Non-pigmented ciliary epithelial cell (primary cell): ENCODE results near the gene API5.
"Not testable (repeated sequence)": the region's sequence is repeated elsewhere in the genome, so short reads cannot be mapped to it uniquely, and the experiment has no call there.

Experiments
- DNase-seq: peaks from one replicate; pipeline ENCODE4 v3.0.0-alpha.2; 2010; ENCODE audit warnings: low read depth

API5 gene

GRCh38 chr11:43311791-43312607, at the start of gene API5:
TSS of gene API5 (plus strand) at chr11:43311996. CDS start at chr11:43312128, 132 bp downstream.
- DNase-seq, result peak; percentile 64

- DNase-seq, result no peak
These were observed 43.8 kb upstream of the API5 start for GRCh38 chr11:43267856-43268580.

GRCh38 chr11:43268786-43269185, 43.0 kb upstream of the API5 start:
- DNase-seq, result no peak

- no peak for DNase-seq
These were observed 42.4 kb upstream of the API5 start for GRCh38 chr11:43269254-43269918.

GRCh38 chr11:43270468-43270867, 41.3 kb upstream of the API5 start:
- no peak for DNase-seq

GRCh38 chr11:43278193-43278956, 33.4 kb upstream of the API5 start:
- DNase-seq, result no peak

- no peak for DNase-seq
These were observed 29.0 kb upstream of the API5 start for GRCh38 chr11:43282607-43283440.

- DNase-seq, result no peak
These were observed 26.0 kb upstream of the API5 start for GRCh38 chr11:43285826-43286225.

GRCh38 chr11:43289368-43289767, 22.4 kb upstream of the API5 start:
- DNase-seq, result no peak

GRCh38 chr11:43298397-43298796, 13.4 kb upstream of the API5 start:
- no peak for DNase-seq

- DNase-seq, result no peak
These were observed 4.2 kb downstream of the API5 start for GRCh38 chr11:43315966-43316365.

GRCh38 chr11:43316451-43316850, 4.7 kb downstream of the API5 start:
- no peak for DNase-seq

GRCh38 chr11:43327987-43328386, 16.2 kb downstream of the API5 start:
- DNase-seq, result peak; percentile 95

GRCh38 chr11:43328482-43328881, 16.7 kb downstream of the API5 start:
- no peak for DNase-seq

GRCh38 chr11:43341159-43341558, 29.4 kb downstream of the API5 start:
- DNase-seq, result no peak

- DNase-seq, result not testable (repeated sequence)
These were observed 39.6 kb downstream of the API5 start for GRCh38 chr11:43351426-43351825.

GRCh38 chr11:43354311-43354710, 42.5 kb downstream of the API5 start:
- DNase-seq, result no peak

GRCh38 chr11:43356336-43356735, 44.5 kb downstream of the API5 start:
- DNase-seq, result no peak

- no peak for DNase-seq
These were observed 46.5 kb downstream of the API5 start for GRCh38 chr11:43358279-43358800.

- peak; percentile 60 for DNase-seq
These were observed 47.1 kb downstream of the API5 start, which contains the start of gene TTC17 for GRCh38 chr11:43358801-43359421. TSS of gene TTC17 (plus strand) at chr11:43358920. CDS start at chr11:43358955, 35 bp downstream.
